Measurements from ENCODE around the gene WNT6.
A peak's percentile ranks its signal among the peaks of the same experiment; 100 is the strongest.
"Not testable (repeated sequence)": the region's sequence is repeated elsewhere in the genome, so short reads cannot be mapped to it uniquely, and the experiment has no call there.

Gene WNT6

GRCh38 chr2:218833023-218833609 lies 26.5 kb upstream of the WNT6 start:
- DNase-seq (ENCODE audit: low read depth): peak; percentile 24
- no peak for TF ChIP-seq CTCF (conservative IDR thresholded peaks at IDR 0.05; ENCODE audit: low read depth, low read length)
- no peak overlapping the region for H3K4me3 ChIP-seq (ENCODE audit: low read length)

- no peak overlapping the region for H3K4me3 ChIP-seq (ENCODE audit: low read length)
- no peak for DNase-seq (ENCODE audit: low read depth)
- TF ChIP-seq CTCF (conservative IDR thresholded peaks at IDR 0.05; ENCODE audit: low read depth, low read length): no peak
These were observed 24.9 kb upstream of the WNT6 start for GRCh38 chr2:218834685-218835084.

GRCh38 chr2:218837495-218837894 lies 22.1 kb upstream of the WNT6 start:
- no peak overlapping the region for H3K4me3 ChIP-seq (ENCODE audit: low read length)
- TF ChIP-seq CTCF (conservative IDR thresholded peaks at IDR 0.05; ENCODE audit: low read depth, low read length): no peak
- DNase-seq (ENCODE audit: low read depth): no peak

- H3K4me3 ChIP-seq (ENCODE audit: low read length): no peak overlapping the region
- DNase-seq (ENCODE audit: low read depth): peak; percentile 34
- no peak for TF ChIP-seq CTCF (conservative IDR thresholded peaks at IDR 0.05; ENCODE audit: low read depth, low read length)
These were observed 20.2 kb upstream of the WNT6 start for GRCh38 chr2:218839430-218839829.

- H3K4me3 ChIP-seq (ENCODE audit: low read length): no peak overlapping the region
- no peak for DNase-seq (ENCODE audit: low read depth)
- no peak for TF ChIP-seq CTCF (conservative IDR thresholded peaks at IDR 0.05; ENCODE audit: low read depth, low read length)
These were observed 19.7 kb upstream of the WNT6 start for GRCh38 chr2:218839888-218840287.

GRCh38 chr2:218844334-218844733 lies 15.3 kb upstream of the WNT6 start:
- H3K4me3 ChIP-seq (ENCODE audit: low read length); DNase-seq (ENCODE audit: low read depth): not testable (repeated sequence)

- H3K4me3 ChIP-seq (ENCODE audit: low read length); DNase-seq (ENCODE audit: low read depth): not testable (repeated sequence)
These were observed 12.6 kb upstream of the WNT6 start for GRCh38 chr2:218846963-218847362.

GRCh38 chr2:218849721-218850120 lies 9.9 kb upstream of the WNT6 start:
- TF ChIP-seq CTCF (conservative IDR thresholded peaks at IDR 0.05; ENCODE audit: low read depth, low read length): no peak
- H3K4me3 ChIP-seq (ENCODE audit: low read length): no peak overlapping the region
- no peak for DNase-seq (ENCODE audit: low read depth)
